GM21786 (cell line): ENCODE data around the gene C20orf204.

Source experiments
- ATAC-seq: cut with Tn5 transposase; IDR thresholded peaks from one replicate; pipeline ENCODE4 v1.9.1; 2021; ENCODE audit not compliant: unreplicated experiment

The C20orf204 gene

DNA sequence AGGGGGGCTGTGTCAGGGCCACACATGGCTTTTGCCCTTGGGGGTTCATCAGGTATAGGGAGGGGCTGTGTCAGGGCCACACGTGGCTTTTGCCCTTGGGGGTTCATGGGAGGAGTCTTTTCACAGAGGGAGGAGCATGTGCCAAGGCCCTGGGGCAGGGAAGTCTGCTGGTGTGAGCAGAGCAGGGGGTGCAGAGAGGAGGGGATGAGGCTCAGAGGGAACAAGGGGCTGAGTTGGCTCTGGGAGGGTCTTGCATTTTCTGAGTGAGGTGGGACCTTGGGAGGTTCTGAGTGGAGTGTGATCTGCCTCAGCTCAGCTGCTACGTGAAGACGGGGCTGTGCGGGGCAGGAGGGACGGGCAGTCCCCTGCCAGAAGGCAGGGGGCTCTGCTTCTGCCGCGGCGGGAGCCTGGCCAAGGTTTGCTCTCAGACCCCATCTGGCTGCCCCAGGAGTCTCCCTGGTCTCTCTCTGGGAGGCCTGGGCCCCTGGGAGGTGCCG is 19.5 kb downstream of the C20orf204 start:
- ATAC-seq: no peak

DNA sequence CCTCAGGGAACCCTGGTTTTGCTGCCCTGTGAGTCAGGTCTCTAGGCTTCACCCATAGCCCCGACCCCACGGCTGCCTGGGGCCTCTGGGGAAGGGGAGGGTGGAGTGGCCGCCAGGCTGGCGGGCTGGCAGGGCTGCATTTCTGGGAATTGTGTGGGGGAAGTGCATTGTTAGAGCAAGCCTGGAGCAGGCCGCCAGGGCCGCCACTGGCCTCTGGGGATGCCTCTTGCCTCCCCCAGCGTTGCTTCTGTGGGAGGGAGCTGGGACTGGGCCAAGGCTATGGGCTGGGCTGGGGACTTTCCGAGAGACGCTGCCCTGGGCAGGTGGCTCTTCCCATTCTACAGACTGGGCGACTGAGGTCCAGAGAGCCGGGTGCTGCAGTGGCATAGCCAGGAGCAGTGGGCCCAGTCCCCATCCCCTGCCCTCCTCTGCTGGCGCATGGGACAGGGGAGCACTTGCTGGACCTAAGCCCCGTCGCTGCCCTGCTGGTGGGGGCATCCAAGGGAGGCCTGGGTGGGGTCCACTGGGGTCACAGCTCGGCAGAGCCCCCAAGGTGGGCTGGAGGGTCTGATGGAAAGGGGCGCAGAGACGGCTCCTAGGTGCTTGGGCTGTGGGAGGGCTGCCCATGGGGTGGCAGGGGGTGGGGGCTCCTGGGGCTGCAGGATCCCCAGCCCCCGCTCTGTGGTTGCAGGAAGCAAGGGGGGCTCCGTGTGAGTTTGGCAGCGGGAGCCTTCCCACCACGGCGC is 20.1 kb downstream of the C20orf204 start:
- no peak for ATAC-seq

DNA sequence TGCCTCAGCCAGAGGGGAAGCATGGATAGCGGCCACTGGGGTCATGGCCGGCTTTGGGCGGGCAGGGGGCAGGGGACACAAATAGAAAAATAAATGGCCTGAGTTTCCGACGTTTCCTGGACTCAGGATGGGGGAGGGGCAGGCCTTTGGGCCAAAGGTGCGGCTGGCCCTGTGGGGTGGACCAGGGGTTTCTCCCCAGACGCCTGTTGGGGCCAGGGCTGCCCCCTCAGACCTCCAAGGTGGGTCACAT is 20.6 kb downstream of the C20orf204 start:
- ATAC-seq: no peak

- no peak for ATAC-seq
Measured at GRCh38 chr20:64056889-64057627, 21.1 kb downstream of the C20orf204 start.

GRCh38 chr20:64057628-64058498 is 21.9 kb downstream of the C20orf204 start:
- no peak for ATAC-seq

DNA sequence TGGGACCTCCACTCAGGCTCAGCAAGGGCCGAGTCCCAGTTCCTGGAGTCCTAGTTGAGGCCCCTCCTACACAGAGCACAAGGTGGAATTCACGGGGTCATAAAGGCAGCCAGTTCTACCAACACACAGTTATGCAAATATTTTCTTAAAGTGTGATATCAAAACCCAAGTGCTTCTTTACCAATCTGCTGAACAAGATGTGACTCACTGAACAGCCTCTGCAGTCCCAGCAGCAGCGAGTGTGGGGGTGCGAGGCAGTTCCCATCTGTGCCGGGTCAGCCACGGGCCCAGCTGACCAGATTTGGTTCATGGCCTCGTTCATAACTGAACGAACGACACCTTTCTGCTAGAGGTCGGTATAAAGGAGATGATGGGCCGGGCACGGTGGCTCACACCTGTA is 22.6 kb downstream of the C20orf204 start:
- no peak for ATAC-seq

GRCh38 chr20:64062276-64062595 is 26.3 kb downstream of the C20orf204 start:
- no peak for ATAC-seq

GRCh38 chr20:64062596-64063388 is 26.8 kb downstream of the C20orf204 start, which contains the start of gene TCEA2:
Gene TCEA2 (plus strand): TSS chr20:64063198. CDS start chr20:64063313, 115 bp downstream.
- ATAC-seq: peak; percentile 69

DNA sequence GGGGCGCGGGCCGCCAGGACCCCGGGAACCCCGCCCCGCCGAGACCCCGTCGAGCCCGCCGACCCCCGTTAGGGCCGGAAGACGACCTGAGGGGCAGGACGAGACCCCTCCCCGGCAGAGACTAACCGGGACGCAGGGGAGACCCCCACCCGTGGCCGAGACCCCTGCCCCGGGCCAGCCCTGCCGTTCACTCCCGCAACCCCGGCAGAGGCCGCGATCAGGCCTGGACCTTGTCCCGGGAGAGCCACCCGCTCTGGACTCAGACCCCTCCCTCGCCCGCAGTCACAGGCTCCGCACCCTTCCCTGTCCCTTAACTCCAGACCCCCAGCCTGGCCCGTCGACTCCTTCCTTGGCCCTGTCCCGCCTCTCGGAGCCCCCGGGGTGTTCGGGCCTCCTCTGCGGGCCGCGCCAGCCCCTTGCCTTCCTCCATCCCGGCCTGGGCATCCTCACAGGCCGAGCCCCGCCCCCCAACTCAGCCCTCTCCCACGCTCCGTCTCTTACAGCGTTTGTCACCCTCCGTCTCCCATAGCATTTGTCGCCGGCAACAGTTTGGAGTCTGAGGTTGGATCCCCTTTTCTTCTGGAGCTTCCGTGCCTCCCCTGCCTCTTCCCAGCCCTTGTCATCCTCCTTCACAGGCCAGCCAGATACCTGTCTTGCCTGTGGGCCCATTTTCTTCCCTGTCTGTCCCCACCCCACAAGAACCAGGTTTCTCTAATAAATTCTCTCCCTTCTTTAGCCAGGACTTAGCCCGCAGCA is 27.6 kb downstream of the C20orf204 start:
- ATAC-seq: no peak

GRCh38 chr20:64064145-64064698 is 28.2 kb downstream of the C20orf204 start:
- ATAC-seq: no peak

DNA sequence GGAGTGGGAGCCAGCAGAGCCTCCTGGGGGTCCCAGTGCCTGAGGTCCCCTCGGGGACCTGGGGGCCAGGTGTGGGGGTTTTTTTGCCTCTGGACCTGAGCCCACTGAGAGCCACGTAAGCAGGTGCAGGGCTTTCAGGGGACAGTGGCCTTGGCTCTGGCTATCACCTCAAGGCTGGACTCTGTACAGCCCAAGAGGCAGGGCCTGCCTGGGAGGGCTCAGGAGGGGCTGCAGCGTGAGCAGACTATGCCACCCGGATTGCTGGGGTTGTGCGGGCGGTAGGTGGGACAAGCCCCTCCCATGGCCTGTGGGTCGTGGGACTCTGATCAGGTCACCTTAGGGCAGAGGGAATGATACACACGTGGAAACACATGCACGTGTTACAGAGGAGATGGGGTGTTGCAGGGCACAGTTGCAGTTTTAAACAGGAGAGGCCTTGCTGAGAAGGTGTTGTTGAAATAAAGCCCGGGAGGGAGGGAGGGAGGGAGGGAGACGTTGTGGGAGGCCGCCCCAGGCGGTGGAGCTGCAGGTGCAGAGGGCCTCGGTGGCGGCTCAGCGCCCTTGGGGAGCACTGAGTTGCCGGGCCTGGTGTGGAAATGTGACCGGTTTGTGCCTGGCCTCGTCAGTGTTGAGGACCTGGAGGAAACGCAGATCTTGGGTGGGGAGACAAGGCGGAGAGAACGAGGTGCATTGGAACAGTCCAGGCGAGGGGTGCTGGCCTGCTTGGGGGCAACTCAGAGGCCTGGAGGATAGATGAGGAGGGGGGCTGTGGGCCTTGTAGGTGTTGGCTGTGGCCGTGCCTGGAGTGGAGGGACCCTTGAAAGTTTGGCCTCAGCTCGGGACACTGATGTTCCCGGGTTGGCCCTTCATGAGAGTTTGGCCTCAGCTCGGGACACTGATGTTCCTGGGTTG is 29.3 kb downstream of the C20orf204 start:
- no peak for ATAC-seq

- ATAC-seq: peak; percentile 60
Measured at GRCh38 chr20:64065974-64066343, 30.0 kb downstream of the C20orf204 start.

GRCh38 chr20:64067005-64067632 is 31.1 kb downstream of the C20orf204 start:
- ATAC-seq: no peak

- no peak for ATAC-seq
Measured at GRCh38 chr20:64067733-64068307, 31.8 kb downstream of the C20orf204 start.

- ATAC-seq: no peak
Measured at GRCh38 chr20:64068386-64069208, 32.6 kb downstream of the C20orf204 start.

- no peak for ATAC-seq
Measured at GRCh38 chr20:64069209-64069613, 33.2 kb downstream of the C20orf204 start.

DNA sequence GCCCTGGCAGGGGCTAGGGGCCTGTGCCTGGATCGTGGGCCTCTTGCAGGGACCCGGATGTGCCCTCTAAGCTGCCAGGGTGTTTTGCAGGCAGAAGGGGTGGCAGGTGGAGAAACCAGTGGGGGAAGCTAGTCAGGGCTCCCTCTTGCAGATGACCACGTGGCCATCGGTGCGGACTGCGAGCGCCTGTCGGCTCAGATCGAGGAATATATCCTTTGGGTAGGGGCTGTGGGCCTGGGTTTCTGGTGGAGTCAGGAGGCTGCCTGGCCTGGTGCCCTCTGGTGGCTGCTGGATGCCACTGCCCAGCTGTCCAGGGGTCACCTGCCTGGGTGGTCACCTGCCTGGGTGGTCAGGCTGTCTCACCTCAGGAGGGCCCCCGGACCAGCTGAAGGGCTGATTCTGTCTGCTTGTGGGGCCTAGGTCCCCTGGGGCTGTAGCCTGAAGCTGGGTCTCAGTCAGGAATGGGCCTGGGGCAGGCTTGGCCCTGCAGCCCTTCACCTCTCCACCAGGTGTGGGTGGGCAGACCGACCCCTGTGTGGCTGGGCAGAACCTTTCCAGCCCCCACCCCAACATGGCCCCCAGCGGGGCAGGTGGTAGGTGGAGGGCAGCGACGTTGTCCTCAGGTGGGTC is 33.7 kb downstream of the C20orf204 start:
- no peak for ATAC-seq
